HG03039 (cell line): ENCODE measurements around the gene APOBEC3A.
"Not testable (repeated sequence)": the region's sequence is repeated elsewhere in the genome, so short reads cannot be mapped to it uniquely, and the experiment has no call there.

Source experiments
- ATAC-seq: cut with Tn5 transposase; IDR thresholded peaks from one replicate; pipeline ENCODE4 v1.9.1; 2021; ENCODE audit warnings: mild to moderate bottlenecking, moderate library complexity; ENCODE audit not compliant: unreplicated experiment

Gene APOBEC3A

DNA sequence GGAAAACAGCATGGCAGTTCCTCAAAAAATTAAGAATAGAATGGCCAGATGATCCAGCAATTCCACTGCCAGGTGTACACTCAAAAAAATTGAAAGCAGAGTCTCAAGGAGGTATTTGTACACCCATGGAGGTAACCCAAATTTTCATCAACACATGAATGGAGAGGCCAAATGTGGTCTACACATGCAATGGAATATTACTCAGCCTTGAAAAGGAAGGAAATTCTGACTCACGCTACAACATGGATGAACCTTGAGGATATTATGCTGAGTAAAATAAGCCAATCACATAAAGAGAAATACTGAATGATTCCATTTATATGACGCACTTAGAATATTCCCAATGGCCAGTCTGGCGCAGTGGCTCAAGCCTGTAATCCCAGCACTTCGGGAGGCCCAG, 19.9 kb downstream of the APOBEC3A start:
- ATAC-seq = not testable (repeated sequence)

DNA sequence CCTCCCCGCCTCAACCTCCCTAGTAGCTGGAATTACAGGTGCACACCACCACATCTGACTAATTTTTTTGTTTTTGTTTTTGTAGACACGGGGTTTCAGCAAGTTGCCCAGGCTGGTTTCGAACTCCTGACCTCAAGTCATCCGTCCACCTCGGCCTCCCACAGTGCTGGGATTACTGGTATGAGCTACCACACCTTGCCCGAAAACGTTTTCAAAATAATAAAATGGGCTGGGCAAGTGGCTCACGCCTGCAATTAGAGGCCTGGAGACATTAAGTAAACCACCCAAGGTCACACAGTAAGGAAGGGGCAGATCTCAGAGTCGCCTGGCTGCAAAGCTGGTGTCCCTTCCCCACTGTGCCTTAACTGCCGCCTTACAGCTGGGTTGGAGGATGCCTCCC, 23.2 kb downstream of the APOBEC3A start:
- not testable (repeated sequence) for ATAC-seq

DNA sequence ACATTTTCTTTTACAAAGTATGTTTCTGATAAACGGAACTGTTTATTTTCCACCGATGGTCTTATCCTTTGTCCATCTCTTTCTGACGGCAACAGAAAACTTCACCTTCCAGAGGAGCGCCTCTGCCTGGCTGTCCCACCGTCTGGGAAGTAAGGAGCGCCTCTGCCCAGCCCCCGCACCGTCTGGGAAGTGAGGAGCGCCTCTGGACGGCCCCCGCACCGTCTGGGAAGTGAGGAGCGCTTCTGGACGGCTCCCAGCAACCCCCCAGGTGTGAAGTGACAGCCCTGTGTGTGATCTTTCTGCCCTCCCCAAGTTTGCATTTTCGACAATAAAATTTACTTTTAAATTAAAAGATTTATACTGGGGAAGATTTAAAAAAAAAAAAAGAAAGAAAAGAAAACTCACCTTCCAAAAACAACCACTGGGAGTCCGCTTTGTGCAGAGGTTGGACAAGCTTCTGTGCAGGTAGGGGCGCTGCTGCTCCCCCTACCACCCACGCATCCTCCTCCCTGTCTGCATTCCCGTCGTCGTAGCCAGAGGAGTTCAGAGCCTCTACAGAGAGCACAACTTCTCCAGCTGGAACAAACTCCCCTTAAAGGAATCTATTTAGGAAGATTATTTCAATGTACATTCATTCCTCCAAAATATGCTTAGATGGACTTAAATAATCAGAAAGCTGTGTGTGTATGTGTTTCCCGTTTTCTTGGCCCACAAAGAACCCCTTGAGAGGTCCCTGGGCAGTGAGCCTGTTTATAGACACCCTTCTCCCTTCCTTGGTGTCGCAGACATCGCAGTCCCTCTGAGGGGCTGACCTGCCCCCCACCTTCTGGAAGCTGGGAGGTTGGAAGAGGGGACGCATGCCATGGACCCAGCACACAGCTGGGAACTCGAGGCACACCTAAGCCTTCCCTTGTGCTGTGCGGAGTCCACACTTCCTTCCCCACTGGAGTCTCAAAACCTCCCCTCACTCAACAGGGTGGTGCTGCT, 23.9 kb downstream of the APOBEC3A start:
- no peak for ATAC-seq

GRCh38 chr22:38981992-38982927, 24.9 kb downstream of the APOBEC3A start, which contains the start of gene APOBEC3B:
Gene APOBEC3B, plus strand, starts transcription at chr22:38982347. Its CDS starts 107 bp downstream, at chr22:38982454.
- peak; percentile 38 for ATAC-seq

- no peak for ATAC-seq
These were observed 26.8 kb downstream of the APOBEC3A start for GRCh38 chr22:38984224-38984623.

DNA sequence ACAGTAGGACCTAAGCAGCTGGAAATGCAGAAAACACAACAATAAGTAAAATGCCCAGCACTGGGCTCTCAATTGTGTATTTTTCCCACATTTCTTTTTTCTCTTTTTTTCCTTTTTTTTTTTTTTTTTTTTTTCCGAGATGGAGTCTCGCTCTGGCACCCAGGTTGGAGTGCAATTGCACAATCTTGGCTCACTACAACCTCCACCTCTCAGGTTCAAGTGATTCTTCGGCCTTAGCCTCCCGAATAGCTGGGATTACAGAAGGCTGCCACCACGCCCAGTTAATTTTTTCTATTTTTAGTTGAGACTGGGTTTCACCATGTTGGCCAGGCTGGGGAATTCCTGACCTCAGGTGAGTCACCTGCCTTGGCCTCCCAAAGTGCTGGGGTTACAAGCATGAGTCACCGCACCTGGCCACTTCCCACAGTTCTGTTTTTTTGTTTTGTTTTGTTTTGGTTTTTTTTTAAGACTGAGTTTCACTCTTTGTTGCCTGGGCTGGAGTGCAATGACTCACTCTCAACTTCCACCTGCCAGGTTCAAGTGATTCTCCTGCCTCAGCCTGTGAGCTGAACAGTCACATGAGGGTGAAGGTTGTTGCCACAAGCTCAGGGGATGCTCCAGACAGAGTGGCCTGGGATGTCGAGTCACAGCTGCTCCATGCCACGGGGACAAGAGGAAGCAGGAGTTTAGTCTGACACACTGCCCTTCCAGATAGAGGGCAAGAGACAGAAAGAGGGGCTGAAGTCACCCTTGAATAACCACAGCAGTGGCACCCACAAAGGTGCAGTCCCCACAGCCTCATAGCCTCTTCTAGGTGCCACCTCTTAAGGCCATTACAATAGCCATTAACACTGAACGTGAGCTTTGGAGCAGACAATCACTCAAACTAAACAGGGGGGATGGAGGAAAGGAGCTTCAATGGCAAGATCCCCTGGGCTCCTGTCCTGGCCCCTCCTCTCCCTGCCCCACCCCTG, 27.7 kb downstream of the APOBEC3A start:
- ATAC-seq = peak; percentile 52

GRCh38 chr22:38986629-38987028, 29.2 kb downstream of the APOBEC3A start:
- no peak for ATAC-seq

DNA sequence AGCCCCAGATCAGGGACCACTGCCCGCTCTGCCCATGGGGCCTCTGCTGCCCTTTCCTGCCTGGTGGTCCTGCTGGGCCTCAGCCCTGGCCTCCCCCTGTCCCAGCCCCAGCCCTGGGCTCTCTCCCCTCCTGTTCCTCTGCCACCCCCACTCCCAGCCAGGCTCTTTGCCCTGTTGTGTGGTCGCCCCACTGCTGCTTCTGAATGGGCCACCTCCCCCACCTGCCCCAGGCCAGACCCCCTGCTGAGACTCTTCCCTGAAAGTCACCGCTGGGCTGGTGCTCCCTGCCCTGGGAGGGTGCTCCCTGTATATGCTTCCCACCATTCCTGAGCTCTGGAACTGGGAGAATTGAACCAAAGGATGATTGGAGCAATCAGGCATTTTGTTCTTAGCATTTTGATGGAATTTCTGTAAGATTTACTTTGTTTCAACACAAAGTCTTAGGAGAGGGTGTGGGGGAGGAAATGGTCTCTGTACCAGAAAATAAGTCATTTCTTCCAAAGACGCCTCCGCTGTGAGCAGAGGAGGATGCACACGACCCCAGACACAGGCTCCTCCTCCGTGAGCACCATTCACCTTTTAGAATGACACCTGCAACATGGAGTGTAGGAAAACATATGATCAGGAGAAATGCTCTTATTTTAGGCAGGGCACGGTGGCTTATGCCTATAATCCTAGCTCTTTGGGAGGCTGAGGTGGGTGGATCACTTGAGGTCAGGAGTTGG, 29.9 kb downstream of the APOBEC3A start:
- no peak for ATAC-seq

DNA sequence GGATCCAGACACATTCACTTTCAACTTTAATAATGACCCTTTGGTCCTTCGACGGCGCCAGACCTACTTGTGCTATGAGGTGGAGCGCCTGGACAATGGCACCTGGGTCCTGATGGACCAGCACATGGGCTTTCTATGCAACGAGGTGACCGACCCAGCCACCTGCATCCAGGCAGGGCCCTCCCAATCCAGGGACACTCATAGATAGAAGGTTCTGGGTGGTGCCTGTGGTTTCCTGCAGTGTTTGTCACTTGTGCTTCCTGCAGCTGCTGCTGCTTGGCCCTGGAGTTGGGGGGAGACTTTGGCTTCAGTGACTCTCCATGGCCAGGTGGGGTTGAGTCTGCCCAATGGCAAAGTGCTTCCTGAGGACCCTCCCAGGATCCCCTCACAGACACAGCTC, 32.1 kb downstream of the APOBEC3A start:
- no peak for ATAC-seq

- ATAC-seq = not testable (repeated sequence)
These were observed 35.5 kb downstream of the APOBEC3A start for GRCh38 chr22:38992871-38993371.

GRCh38 chr22:38996105-38996504, 38.7 kb downstream of the APOBEC3A start:
- no peak for ATAC-seq

DNA sequence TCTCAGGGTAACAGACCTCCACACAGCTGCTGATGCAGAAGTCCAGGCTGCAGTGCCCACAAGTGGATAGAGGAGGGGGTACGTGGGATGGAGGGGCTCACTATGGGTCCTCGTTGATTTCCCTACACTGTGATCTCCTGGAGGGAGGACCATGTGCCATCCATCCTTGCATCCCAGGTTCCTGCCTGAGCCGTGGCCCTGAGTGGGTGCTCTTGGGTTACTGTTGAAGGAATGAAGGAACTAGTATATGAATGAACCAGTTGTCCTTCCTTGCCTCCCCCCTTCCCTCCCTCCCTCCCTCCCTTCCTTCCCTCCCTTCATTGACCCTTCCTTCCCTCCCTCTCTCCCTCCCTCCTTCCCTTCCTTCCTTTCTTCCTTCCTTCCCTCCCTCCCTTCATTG, 40.1 kb downstream of the APOBEC3A start:
- no peak for ATAC-seq

DNA sequence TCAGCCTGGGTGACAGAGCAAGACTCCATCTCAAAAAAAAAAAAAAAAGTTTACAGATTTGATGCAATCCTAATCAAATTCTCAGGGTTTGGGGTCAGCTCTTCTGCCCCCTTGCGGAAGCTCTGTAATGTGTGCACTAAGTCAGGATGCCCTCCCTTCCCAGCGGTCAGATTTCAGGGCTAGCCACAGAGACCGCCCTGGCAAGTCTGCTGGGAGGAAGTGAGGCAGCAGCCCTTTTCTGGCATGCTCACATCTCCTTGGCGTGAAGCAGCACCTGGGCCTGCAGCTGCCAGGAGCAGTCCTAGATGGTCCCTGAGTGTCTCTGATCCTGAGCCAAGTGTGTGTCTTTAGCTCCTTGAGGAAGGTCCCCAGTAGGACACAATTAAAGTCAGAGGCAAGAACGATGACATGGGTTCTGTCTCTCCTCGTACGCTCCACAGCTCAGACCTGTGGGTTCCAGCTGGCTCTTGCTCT, 45.8 kb downstream of the APOBEC3A start:
- ATAC-seq = no peak

GRCh38 chr22:39007177-39007576, 49.8 kb downstream of the APOBEC3A start:
- ATAC-seq = no peak

DNA sequence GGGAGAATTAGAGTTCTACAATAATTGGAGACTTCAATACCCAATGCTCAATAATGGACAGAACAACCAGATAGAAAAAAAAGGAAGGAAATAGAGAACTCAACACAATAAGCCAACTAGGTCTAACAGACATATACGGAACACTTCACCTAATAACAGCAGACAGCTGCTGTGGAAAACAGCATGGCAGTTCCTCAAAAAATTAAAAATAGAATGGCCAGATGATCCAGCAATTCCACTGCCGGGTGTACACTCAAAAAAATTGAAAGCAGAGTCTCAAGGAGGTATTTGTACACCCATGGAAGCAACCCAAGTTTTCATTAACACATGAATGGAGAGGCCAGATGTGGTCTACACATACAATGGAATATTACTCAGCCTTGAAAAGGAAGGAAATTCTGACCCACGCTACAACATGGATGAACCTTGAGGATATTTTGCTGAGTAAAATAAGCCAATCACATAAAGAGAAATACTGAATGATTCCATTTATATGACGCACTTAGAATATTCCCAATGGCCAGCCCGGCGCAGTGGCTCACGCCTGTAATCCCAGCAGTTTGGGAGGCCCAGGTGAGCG, 51.0 kb downstream of the APOBEC3A start:
- ATAC-seq = not testable (repeated sequence)

- no peak for ATAC-seq
These were observed 53.5 kb downstream of the APOBEC3A start for GRCh38 chr22:39010946-39011345.
